Activated CD8-positive, alpha-beta T cell treated with anti-CD3 and anti-CD28 coated beads for 36 hours (primary cell): ENCODE measurements around the gene CKAP4. TPM values are rescaled to one million over a fixed set of nuclear protein-coding genes. Genes with fewer than 3 reads are reported as not detected.

Experiments
- ATAC-seq: fragments of 200-7000 bp; cut with Tn5 transposase; one replicate; pipeline ENCODE4 v1.10.0; 2021; ENCODE audit warnings: mild to moderate bottlenecking, moderate library complexity
- CTCF ChIA-PET: fragments of 350-600 bp; sonication (Branson Sonifier 250); formaldehyde crosslinking; loops from one replicate; lab custom pipeline; 2021; ENCODE audit warnings: antibody characterized with exemption; lab: Charles Lee
- POLR2A ChIA-PET: fragments of 350-600 bp; sonication (Branson Sonifier 250); formaldehyde crosslinking; loops from one replicate; lab custom pipeline; 2021; ENCODE audit warnings: antibody characterized with exemption; lab: Charles Lee
- DNase-seq: peaks from one replicate; pipeline ENCODE4 v3.0.0-alpha.2; 2020
- H3K27ac Mint-ChIP-seq: one replicate; pipeline ENCODE4 v1.8.0; 2021; ENCODE audit warnings: mild to moderate bottlenecking, mixed read lengths
- H3K27me3 Mint-ChIP-seq: one replicate; pipeline ENCODE4 v1.8.0; 2021; ENCODE audit warnings: mixed read lengths
- H3K36me3 Mint-ChIP-seq: one replicate; pipeline ENCODE4 v1.8.0; 2021; ENCODE audit warnings: low read depth, mixed read lengths
- H3K4me1 Mint-ChIP-seq: one replicate; pipeline ENCODE4 v1.8.0; 2021; ENCODE audit warnings: low read depth, mixed read lengths
- H3K4me3 Mint-ChIP-seq: one replicate; pipeline ENCODE4 v1.8.0; 2021; ENCODE audit warnings: mild to moderate bottlenecking, moderate library complexity, mixed read lengths
- H3K9me3 Mint-ChIP-seq: one replicate; pipeline ENCODE4 v1.8.0; 2021; ENCODE audit warnings: mixed read lengths
- intact Hi-C: fragments of 100-400 bp; cut with micrococcal nuclease; formaldehyde crosslinking; loops from one replicate; pipeline ENCODE4 v1.10.0; 2022
- total RNA-seq, 2 experiments: library from RNA; stranded (reverse); gene quantifications; one replicate each; pipeline ENCODE4 v1.2.3, GENCODE V29; 2021
- TF ChIP-seq, protein P1 (sequence below): fragments of 200-600 bp; IDR thresholded peaks from one replicate; pipeline ENCODE4 v1.8.0; 2022; ENCODE audit warnings: antibody characterized with exemption, mild to moderate bottlenecking

Gene CKAP4
- total RNA-seq, 2 experiments from 2014 or later = 15.2 to 16.3 TPM

DNA sequence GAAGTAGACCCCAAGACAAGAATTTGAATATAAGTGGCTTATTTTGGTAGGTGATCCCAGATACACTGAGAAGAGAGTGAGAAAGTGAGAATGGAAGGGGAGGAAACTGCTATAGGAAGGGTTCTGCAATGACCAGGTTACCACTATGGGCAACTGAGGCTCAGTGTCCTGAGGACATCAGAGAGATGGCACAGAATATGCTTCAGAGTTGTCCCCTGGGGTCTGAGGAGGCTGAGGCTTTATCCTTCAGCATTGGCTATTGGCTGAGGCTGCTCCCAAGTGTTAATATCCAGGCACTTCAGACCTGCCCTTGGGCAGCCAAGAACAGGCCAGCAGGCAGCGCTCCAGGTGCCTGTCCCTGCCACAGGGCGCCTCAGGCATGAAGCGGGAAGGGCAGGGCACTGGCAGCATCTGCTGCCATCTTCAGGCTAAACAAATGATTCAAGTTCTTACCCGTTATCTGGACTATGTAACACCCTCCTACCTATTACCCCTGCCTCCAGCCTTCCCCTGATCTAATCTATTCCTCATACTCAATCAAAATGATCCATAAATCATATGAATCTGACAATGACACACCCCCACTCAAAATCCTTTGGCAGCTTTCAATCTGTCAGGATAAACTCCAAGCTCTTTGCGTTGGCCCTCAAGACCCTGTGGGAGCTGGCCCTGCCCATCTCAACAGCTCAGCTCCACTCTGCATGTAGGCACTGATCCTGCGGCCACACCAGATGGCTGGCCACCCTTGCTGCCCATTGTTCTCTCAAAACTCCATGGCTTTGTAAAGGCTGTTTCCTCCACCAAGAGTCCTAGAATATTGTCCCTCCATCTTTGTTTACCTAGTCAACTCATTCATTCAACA is 42.4 kb downstream of the CKAP4 start:
- DNase-seq = no peak
- POLR2A ChIA-PET = no interaction called here
- CTCF ChIA-PET = interaction anchor here (1.7 kb wide), 1 partner anchor 12 kb away, joined by 3 read pairs; no protein-coding TSS in a partner anchor
- Mint-ChIP-seq H3K27ac (no peak overlapping the region), H3K4me1 (no peaks in the 10 kb centered on the region), H3K27me3 (peaks cover 9% of the 10 kb centered on the region), H3K4me3 (no peak overlapping the region), H3K9me3 (peaks cover 4% of the 10 kb centered on the region), H3K36me3 (peaks cover 2% of the 10 kb centered on the region)
- intact Hi-C loops = no loop called here
- no peak for ATAC-seq
- TF ChIP-seq, protein P1, sequence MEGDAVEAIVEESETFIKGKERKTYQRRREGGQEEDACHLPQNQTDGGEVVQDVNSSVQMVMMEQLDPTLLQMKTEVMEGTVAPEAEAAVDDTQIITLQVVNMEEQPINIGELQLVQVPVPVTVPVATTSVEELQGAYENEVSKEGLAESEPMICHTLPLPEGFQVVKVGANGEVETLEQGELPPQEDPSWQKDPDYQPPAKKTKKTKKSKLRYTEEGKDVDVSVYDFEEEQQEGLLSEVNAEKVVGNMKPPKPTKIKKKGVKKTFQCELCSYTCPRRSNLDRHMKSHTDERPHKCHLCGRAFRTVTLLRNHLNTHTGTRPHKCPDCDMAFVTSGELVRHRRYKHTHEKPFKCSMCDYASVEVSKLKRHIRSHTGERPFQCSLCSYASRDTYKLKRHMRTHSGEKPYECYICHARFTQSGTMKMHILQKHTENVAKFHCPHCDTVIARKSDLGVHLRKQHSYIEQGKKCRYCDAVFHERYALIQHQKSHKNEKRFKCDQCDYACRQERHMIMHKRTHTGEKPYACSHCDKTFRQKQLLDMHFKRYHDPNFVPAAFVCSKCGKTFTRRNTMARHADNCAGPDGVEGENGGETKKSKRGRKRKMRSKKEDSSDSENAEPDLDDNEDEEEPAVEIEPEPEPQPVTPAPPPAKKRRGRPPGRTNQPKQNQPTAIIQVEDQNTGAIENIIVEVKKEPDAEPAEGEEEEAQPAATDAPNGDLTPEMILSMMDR = no peak

DNA sequence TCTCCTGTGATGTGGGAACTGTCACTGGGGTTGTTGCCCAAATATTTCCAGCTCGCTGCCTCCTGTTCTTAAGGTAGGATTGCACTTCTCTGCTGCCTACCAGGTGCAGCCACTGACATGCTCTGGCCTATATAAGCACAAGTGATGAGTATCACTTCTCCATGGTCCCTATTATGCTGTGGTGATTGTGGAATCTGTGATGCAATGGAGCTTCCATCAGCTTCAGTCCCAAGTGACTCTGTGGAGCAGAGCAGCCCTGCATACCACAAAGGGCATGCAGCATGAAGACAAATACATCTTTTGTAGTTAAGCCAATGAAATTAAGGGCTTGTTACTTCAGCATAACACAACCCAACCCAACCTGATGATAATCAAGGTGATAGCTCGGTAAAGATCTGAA is 43.5 kb downstream of the CKAP4 start:
- peaks cover 7% of the 10 kb centered on the region for H3K27me3 Mint-ChIP-seq
- DNase-seq = no peak
- POLR2A ChIA-PET = no interaction called here
- peaks cover 2% of the 10 kb centered on the region for H3K36me3 Mint-ChIP-seq
- TF ChIP-seq, protein P1 = no peak
- no peaks in the 10 kb centered on the region for H3K4me1 Mint-ChIP-seq
- H3K27ac Mint-ChIP-seq = no peak overlapping the region
- peaks cover 4% of the 10 kb centered on the region for H3K9me3 Mint-ChIP-seq
- intact Hi-C loops = no loop called here
- ATAC-seq = no peak
- CTCF ChIA-PET = no interaction called here
- H3K4me3 Mint-ChIP-seq = no peak overlapping the region

GRCh38 chr12:106197906-106198623 is 49.8 kb downstream of the CKAP4 start:
- Mint-ChIP-seq H3K4me1 (no peaks in the 10 kb centered on the region), H3K36me3 (no peaks in the 10 kb centered on the region), H3K27ac (no peak overlapping the region), H3K9me3 (no peaks in the 10 kb centered on the region), H3K4me3 (no peak overlapping the region), H3K27me3 (peaks cover 11% of the 10 kb centered on the region)
- POLR2A ChIA-PET = no interaction called here
- CTCF ChIA-PET = interaction anchor here (1.4 kb wide), 1 partner anchor 23 kb away, joined by 3 read pairs; no protein-coding TSS in a partner anchor
- TF ChIP-seq, protein P1 = no peak
- intact Hi-C loops = no loop called here
- DNase-seq = no peak
- no peak for ATAC-seq

- DNase-seq (no peak), ATAC-seq (no peak)
- H3K4me3 Mint-ChIP-seq = no peak overlapping the region
- POLR2A ChIA-PET = no interaction called here
- peaks cover 11% of the 10 kb centered on the region for H3K27me3 Mint-ChIP-seq
- CTCF ChIA-PET = no interaction called here
- intact Hi-C loops = no loop called here
- no peak overlapping the region for H3K27ac Mint-ChIP-seq
- H3K9me3 Mint-ChIP-seq = no peaks in the 10 kb centered on the region
- no peaks in the 10 kb centered on the region for H3K4me1 Mint-ChIP-seq
- TF ChIP-seq, protein P1 = no peak
- no peaks in the 10 kb centered on the region for H3K36me3 Mint-ChIP-seq
These were observed 52.2 kb downstream of the CKAP4 start for GRCh38 chr12:106195621-106196027.

DNA sequence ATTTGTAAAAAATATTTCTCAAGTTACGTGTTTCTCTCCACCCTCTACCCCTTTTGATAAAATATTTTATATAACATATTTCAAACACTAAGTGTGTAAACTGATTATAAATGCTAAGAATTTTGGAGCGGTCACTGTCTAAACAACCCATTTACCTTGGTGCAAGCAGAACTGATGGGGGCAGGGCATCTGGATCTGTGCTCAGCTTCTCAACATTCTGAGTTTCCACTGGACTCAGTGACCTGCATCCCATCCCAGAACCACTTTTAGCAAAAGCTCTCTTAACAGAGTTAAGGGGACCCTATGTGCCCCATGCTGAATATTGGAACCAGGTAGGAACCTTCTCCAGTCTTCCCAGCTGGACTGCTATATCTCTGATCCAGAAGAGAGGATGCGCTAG is 53.5 kb downstream of the CKAP4 start:
- CTCF ChIA-PET = no interaction called here
- no peak overlapping the region for H3K27ac Mint-ChIP-seq
- H3K27me3 Mint-ChIP-seq = peaks cover 8% of the 10 kb centered on the region
- intact Hi-C loops = no loop called here
- no peaks in the 10 kb centered on the region for H3K4me1 Mint-ChIP-seq
- H3K36me3 Mint-ChIP-seq = no peaks in the 10 kb centered on the region
- no peak overlapping the region for H3K4me3 Mint-ChIP-seq
- POLR2A ChIA-PET = no interaction called here
- H3K9me3 Mint-ChIP-seq = no peaks in the 10 kb centered on the region
- DNase-seq = no peak
- TF ChIP-seq, protein P1 = no peak
- ATAC-seq = no peak
